Hepatocyte (in vitro differentiated cells): ENCODE measurements around the gene ANO7. TPM values are rescaled to one million over a fixed set of nuclear protein-coding genes. Genes with fewer than 3 reads are reported as not detected.

Source experiments
- DNase-seq: peaks from one replicate; pipeline ENCODE4 v3.0.0-alpha.2; 2016; ENCODE audit warnings: low spot score
- H2AFZ ChIP-seq: fragments of 200-600 bp; sonication (generic); 2 replicates; pipeline ENCODE4 v1.6.0; 2016; ENCODE audit warnings: antibody characterized with exemption, mild to moderate bottlenecking
- H3K27ac ChIP-seq: fragments of 200-600 bp; sonication (generic); 2 replicates; pipeline ENCODE4 v1.5.1; 2016; ENCODE audit warnings: mild to moderate bottlenecking
- H3K27me3 ChIP-seq: fragments of 200-600 bp; sonication (generic); 2 replicates; pipeline ENCODE4 v1.6.1; 2016
- H3K36me3 ChIP-seq: fragments of 200-600 bp; sonication (generic); replicated peaks from 2 replicates; pipeline ENCODE4 v1.5.1; 2016; ENCODE audit warnings: low read depth; ENCODE audit not compliant: insufficient read depth
- H3K4me1 ChIP-seq: fragments of 200-600 bp; sonication (generic); 2 replicates; pipeline ENCODE4 v1.5.1; 2016; ENCODE audit warnings: mild to moderate bottlenecking, moderate library complexity; ENCODE audit not compliant: insufficient read depth
- H3K4me2 ChIP-seq: fragments of 200-600 bp; sonication (generic); 2 replicates; pipeline ENCODE4 v1.6.0; 2016
- H3K4me3 ChIP-seq: fragments of 200-600 bp; sonication (generic); 2 replicates; pipeline ENCODE4 v1.5.1; 2016; ENCODE audit warnings: mild to moderate bottlenecking
- H3K79me2 ChIP-seq: fragments of 200-600 bp; sonication (generic); 2 replicates; pipeline ENCODE4 v1.6.0; 2017; ENCODE audit warnings: mild to moderate bottlenecking
- H3K9me2 ChIP-seq: fragments of 200-600 bp; sonication (generic); replicated peaks from 2 replicates; pipeline ENCODE4 v1.6.0; 2017; ENCODE audit warnings: mild to moderate bottlenecking; ENCODE audit not compliant: insufficient read depth
- H3K9me3 ChIP-seq: fragments of 200-600 bp; sonication (generic); 2 replicates; pipeline ENCODE4 v1.5.1; 2016; ENCODE audit warnings: low read depth, mild to moderate bottlenecking
- H4K20me1 ChIP-seq: fragments of 200-600 bp; sonication (generic); 2 replicates; pipeline ENCODE4 v1.6.0; 2016; ENCODE audit warnings: mild to moderate bottlenecking; ENCODE audit not compliant: insufficient read depth, poor library complexity, severe bottlenecking
- EZH2 ChIP-seq: fragments of 200-600 bp; sonication (generic); IDR thresholded peaks from 2 replicates; pipeline ENCODE4 v1.6.1; 2016; ENCODE audit warnings: antibody characterized with exemption, mild to moderate bottlenecking, borderline replicate concordance
- EZH2phosphoT487 ChIP-seq: fragments of 200-600 bp; sonication (generic); IDR thresholded peaks from one replicate; pipeline ENCODE4 v1.6.1; 2018; ENCODE audit warnings: antibody characterized with exemption, mild to moderate bottlenecking, low read depth, moderate library complexity; ENCODE audit not compliant: unreplicated experiment, severe bottlenecking
- WGBS: methylation state at CpG from one replicate; pipeline ENCODE4 v1.1.6; 2016; ENCODE audit warnings: low lambda C conversion rate; ENCODE audit errors: missing lambda C conversion rate; 5-methylcytosine and 5-hydroxymethylcytosine counted together
- polyA plus RNA-seq: library from polyadenylated mRNA; unstranded; fragments of >200 nt; fragmentation: Nextera tagmentation; extraction: Ambion mirVana; gene quantifications from 2 replicates; pipeline ENCODE4 v1.2.1, GENCODE V29; 2016
- total RNA-seq: library from RNA; depleted of rRNA; stranded (reverse); fragments of >200 nt; gene quantifications from 2 replicates; pipeline ENCODE4 v1.2.3, GENCODE V29; 2014
- TF ChIP-seq, protein P1 (sequence below): fragments of 200-600 bp; sonication (generic); IDR thresholded peaks from 2 replicates; pipeline ENCODE4 v1.5.1; 2016; ENCODE audit warnings: antibody characterized with exemption, mild to moderate bottlenecking; ENCODE audit not compliant: poor library complexity

ANO7 gene
- total and polyA plus RNA-seq, 2 experiments from 2014 or later: 1.00 to 1.4 TPM

DNA sequence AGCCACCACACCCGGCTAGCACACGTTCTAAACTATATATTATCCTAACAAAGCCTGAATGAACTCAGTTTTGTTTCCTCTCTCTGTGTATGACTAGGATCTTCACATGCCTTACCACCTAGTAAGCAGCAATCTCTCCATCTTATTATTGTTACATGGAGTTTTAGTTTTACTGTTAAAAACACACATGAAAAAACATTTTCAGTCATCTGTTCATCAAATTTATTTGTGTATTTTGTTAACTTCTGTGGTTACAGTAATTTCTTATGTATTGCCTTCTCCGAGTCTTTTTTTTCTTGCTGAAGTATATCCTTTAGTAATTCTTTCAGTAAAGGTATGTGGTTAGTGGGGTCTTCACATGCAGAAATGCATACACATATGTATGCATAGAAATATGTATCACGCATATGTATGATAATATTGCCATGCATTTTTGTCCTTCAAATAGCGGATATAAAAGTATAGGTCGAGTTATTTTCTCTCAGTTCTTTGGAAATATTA, 31.4 kb downstream of the ANO7 start:
- H3K27ac ChIP-seq: no peak overlapping the region
- no peak for DNase-seq
- no peaks in the 10 kb centered on the region for H3K9me2 ChIP-seq
- H3K79me2 ChIP-seq: no peaks in the 10 kb centered on the region
- 89% methylated on average over 6 of the region's 6 CpGs for WGBS
- H2AFZ ChIP-seq: no peak overlapping the region
- no peaks in the 10 kb centered on the region for H3K9me3 ChIP-seq
- peaks cover 6% of the 10 kb centered on the region for H3K27me3 ChIP-seq
- TF ChIP-seq EZH2phosphoT487 (no peak), EZH2 (no peak)
- TF ChIP-seq, protein P1, sequence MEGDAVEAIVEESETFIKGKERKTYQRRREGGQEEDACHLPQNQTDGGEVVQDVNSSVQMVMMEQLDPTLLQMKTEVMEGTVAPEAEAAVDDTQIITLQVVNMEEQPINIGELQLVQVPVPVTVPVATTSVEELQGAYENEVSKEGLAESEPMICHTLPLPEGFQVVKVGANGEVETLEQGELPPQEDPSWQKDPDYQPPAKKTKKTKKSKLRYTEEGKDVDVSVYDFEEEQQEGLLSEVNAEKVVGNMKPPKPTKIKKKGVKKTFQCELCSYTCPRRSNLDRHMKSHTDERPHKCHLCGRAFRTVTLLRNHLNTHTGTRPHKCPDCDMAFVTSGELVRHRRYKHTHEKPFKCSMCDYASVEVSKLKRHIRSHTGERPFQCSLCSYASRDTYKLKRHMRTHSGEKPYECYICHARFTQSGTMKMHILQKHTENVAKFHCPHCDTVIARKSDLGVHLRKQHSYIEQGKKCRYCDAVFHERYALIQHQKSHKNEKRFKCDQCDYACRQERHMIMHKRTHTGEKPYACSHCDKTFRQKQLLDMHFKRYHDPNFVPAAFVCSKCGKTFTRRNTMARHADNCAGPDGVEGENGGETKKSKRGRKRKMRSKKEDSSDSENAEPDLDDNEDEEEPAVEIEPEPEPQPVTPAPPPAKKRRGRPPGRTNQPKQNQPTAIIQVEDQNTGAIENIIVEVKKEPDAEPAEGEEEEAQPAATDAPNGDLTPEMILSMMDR: no peak
- no peak overlapping the region for H3K4me2 ChIP-seq
- H4K20me1 ChIP-seq: no peaks in the 10 kb centered on the region
- H3K36me3 ChIP-seq: no peaks in the 10 kb centered on the region
- H3K4me3 ChIP-seq: no peak overlapping the region
- peaks cover 13% of the 10 kb centered on the region for H3K4me1 ChIP-seq

DNA sequence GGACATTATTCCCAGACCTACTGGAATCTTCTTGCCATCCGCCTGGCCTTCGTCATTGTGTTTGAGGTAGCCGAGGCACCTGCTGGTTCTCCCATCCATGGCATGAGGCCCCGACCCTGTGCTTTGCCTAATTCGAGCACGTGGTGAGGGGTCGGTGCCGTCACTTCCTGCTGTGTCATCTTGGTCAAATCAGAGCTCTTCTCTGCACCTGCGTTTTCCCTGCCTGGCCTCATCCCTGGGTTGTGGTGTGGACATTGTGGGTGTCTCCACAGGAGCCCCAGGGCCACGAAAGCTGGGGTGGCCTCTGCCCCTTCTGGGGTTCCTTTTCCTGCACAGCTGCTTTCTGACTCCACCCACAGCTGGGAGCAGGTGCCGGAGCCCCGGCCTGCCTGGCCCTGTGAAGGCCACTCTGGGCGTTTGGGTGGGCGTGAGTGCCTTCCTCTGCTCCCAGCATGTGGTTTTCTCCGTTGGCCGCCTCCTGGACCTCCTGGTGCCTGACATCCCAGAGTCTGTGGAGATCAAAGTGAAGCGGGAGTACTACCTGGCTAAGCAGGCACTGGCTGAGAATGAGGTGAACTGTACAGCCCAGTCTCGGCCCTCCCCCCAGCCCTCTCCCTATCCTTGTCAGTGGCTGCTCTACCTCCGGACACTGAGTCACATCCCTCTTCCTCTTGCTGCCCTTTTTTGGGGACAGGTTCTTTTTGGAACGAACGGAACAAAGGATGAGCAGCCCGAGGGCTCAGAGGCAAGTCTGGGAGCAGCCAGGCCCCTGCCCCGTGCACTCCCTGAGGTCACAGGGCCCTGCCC, 34.9 kb downstream of the ANO7 start:
- Histone ChIP-seq H3K4me3 (no peak overlapping the region), H3K4me1 (peaks cover 14% of the 10 kb centered on the region), H3K27ac (no peak overlapping the region), H4K20me1 (no peaks in the 10 kb centered on the region), H3K79me2 (no peaks in the 10 kb centered on the region), H3K4me2 (no peak overlapping the region), H3K9me3 (no peaks in the 10 kb centered on the region), H3K27me3 (no peaks in the 10 kb centered on the region), H3K9me2 (no peaks in the 10 kb centered on the region), H3K36me3 (no peaks in the 10 kb centered on the region), H2AFZ (no peak overlapping the region)
- 84% methylated on average over 23 of the region's 23 CpGs for WGBS
- DNase-seq: no peak
- TF ChIP-seq, protein P1: no peak
- no peak for TF ChIP-seq EZH2
- no peak for TF ChIP-seq EZH2phosphoT487

DNA sequence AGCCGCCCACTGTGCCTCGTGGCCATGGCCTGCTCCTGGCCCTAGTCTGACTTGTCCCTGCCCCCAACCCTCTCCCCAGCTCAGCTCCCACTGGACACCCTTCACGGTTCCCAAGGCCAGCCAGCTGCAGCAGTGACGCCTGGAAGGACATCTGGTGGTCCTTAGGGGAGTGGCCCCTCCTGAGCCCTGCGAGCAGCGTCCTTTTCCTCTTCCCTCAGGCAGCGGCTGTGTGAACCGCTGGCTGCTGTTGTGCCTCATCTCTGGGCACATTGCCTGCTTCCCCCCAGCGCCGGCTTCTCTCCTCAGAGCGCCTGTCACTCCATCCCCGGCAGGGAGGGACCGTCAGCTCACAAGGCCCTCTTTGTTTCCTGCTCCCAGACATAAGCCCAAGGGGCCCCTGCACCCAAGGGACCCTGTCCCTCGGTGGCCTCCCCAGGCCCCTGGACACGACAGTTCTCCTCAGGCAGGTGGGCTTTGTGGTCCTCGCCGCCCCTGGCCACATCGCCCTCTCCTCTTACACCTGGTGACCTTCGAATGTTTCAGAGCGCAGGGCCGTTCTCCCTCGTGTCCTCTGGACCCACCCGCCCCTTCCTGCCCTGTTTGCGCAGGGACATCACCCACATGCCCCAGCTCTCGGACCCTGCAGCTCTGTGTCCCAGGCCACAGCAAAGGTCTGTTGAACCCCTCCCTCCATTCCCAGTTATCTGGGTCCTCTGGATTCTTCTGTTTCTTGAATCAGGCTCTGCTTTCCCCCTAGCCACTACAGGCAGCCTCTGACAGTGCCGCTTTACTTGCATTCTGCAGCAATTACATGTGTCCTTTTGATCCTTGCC, 35.8 kb downstream of the ANO7 start:
- peaks cover 10% of the 10 kb centered on the region for H3K4me1 ChIP-seq
- WGBS: 76% methylated on average over 25 of the region's 26 CpGs
- H3K79me2 ChIP-seq: no peaks in the 10 kb centered on the region
- H3K4me3 ChIP-seq: no peak overlapping the region
- H3K36me3 ChIP-seq: no peaks in the 10 kb centered on the region
- TF ChIP-seq, protein P1: no peak
- TF ChIP-seq EZH2phosphoT487: no peak
- no peak for TF ChIP-seq EZH2
- H3K27me3 ChIP-seq: no peaks in the 10 kb centered on the region
- no peak overlapping the region for H2AFZ ChIP-seq
- no peaks in the 10 kb centered on the region for H3K9me2 ChIP-seq
- no peaks in the 10 kb centered on the region for H4K20me1 ChIP-seq
- no peak for DNase-seq
- no peak overlapping the region for H3K4me2 ChIP-seq
- H3K9me3 ChIP-seq: no peaks in the 10 kb centered on the region
- no peak overlapping the region for H3K27ac ChIP-seq
